ENCODE measurements around the gene ACTMAP. TPM values are rescaled to one million over a fixed set of nuclear protein-coding genes. Genes with fewer than 3 reads are reported as not detected.
A peak's percentile ranks its signal among the peaks of the same experiment; 100 is the strongest.

Gene ACTMAP
- total and polyA plus RNA-seq, 2 of the 13 experiments (the other 11 are each of a cell fraction or from before 2014, with no cell fraction given), result 2.2 to 7.9 TPM

DNA sequence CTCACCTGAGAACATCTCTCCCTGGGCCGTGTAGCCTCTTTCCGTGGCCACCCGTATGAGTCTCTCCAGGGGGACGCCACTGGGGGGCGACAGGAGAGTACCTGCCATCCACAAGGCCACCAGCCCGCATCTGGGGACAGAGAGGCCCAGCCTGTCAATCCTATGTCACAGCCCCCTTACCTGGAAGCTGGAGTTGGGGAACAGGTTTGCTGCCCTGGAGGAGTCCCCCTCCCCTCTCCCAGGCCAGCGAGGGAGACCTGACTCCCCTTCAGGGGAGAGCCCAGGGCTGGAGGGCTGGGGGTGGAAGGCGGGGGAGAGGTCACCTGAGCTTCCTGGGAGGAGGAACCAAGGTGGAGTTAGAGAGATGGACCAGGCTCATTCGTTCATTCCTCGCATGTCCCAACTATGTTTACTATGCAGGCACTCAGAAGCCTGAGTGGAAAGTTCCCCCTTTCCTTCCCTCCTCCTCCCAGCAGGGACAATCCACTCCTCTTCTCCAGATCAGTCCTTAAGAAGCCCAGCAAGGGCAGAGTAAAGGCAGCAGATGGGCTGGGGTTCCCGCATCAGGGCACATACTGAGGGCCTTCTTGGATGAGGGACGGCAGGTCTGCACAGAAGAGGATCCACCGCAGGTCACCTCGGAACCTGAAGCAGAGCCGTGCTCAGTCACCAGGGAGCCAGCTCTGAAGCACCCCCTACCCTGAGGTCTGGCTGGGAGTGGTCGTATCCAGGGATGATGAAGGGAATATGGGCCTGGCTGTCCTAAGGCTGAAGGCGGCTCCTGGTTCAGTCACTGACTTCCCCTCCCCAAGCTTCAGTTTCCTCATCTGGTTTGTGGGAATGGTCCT lies 5.5 kb downstream of the ACTMAP start (continued):
- TF ChIP-seq, protein P1, sequence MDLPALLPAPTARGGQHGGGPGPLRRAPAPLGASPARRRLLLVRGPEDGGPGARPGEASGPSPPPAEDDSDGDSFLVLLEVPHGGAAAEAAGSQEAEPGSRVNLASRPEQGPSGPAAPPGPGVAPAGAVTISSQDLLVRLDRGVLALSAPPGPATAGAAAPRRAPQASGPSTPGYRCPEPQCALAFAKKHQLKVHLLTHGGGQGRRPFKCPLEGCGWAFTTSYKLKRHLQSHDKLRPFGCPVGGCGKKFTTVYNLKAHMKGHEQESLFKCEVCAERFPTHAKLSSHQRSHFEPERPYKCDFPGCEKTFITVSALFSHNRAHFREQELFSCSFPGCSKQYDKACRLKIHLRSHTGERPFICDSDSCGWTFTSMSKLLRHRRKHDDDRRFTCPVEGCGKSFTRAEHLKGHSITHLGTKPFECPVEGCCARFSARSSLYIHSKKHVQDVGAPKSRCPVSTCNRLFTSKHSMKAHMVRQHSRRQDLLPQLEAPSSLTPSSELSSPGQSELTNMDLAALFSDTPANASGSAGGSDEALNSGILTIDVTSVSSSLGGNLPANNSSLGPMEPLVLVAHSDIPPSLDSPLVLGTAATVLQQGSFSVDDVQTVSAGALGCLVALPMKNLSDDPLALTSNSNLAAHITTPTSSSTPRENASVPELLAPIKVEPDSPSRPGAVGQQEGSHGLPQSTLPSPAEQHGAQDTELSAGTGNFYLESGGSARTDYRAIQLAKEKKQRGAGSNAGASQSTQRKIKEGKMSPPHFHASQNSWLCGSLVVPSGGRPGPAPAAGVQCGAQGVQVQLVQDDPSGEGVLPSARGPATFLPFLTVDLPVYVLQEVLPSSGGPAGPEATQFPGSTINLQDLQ (CRISPR knock-in tag; IDR thresholded peaks at IDR 0.05), result no peak
- TF ChIP-seq ZNF546 (CRISPR knock-in tag; conservative IDR thresholded peaks at IDR 0.05) (no peak), PPARG (CRISPR knock-in tag; conservative IDR thresholded peaks at IDR 0.05) (no peak), SMC3 (IDR thresholded peaks at IDR 0.05; ENCODE audit: low read length) (0 out of 2 replicates have a peak, but pooled peaks have one; percentile 21), TAF1 (CRISPR knock-in tag; IDR thresholded peaks at IDR 0.05) (no peak), ZNF660 (CRISPR knock-in tag; IDR thresholded peaks at IDR 0.05; ENCODE audit: borderline replicate concordance, low read depth) (no peak), LCORL (IDR thresholded peaks at IDR 0.05) (no peak), LCORL (CRISPR knock-in tag; IDR thresholded peaks at IDR 0.05) (peak; percentile 39; the same call in 1 of the 2 replicates), NR2C2 (CRISPR knock-in tag; IDR thresholded peaks at IDR 0.05; ENCODE audit: borderline replicate concordance) (no peak), ZFP82 (CRISPR knock-in tag; IDR thresholded peaks at IDR 0.05; ENCODE audit: borderline replicate concordance) (no peak), MZF1 (CRISPR knock-in tag; IDR thresholded peaks at IDR 0.05; ENCODE audit: borderline replicate concordance) (no peak), NONO (IDR thresholded peaks at IDR 0.05) (no peak), NONO (CRISPR knock-in tag; conservative IDR thresholded peaks at IDR 0.05) (0 out of 2 replicates have a peak, but pooled peaks have one; percentile 23), NRL (CRISPR knock-in tag; IDR thresholded peaks at IDR 0.05; ENCODE audit: borderline replicate concordance) (no peak), RAD51 (IDR thresholded peaks at IDR 0.05; ENCODE audit: borderline replicate concordance) (no peak), RFXANK (CRISPR knock-in tag; IDR thresholded peaks at IDR 0.05) (no peak), KDM6A (CRISPR knock-in tag; IDR thresholded peaks at IDR 0.05; ENCODE audit: low read depth) (no peak), ZNF775 (CRISPR knock-in tag; IDR thresholded peaks at IDR 0.05; ENCODE audit: borderline replicate concordance) (no peak), ZNF253 (CRISPR knock-in tag; IDR thresholded peaks at IDR 0.05; ENCODE audit: borderline replicate concordance) (no peak), ZNF263 (CRISPR knock-in tag; IDR thresholded peaks at IDR 0.05) (no peak), GATAD2A (CRISPR knock-in tag; IDR thresholded peaks at IDR 0.05) (no peak), RXRB (CRISPR knock-in tag; IDR thresholded peaks at IDR 0.05; ENCODE audit: borderline replicate concordance) (no peak)
- TF ChIP-seq, protein P2, sequence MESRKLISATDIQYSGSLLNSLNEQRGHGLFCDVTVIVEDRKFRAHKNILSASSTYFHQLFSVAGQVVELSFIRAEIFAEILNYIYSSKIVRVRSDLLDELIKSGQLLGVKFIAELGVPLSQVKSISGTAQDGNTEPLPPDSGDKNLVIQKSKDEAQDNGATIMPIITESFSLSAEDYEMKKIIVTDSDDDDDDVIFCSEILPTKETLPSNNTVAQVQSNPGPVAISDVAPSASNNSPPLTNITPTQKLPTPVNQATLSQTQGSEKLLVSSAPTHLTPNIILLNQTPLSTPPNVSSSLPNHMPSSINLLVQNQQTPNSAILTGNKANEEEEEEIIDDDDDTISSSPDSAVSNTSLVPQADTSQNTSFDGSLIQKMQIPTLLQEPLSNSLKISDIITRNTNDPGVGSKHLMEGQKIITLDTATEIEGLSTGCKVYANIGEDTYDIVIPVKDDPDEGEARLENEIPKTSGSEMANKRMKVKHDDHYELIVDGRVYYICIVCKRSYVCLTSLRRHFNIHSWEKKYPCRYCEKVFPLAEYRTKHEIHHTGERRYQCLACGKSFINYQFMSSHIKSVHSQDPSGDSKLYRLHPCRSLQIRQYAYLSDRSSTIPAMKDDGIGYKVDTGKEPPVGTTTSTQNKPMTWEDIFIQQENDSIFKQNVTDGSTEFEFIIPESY (CRISPR knock-in tag; IDR thresholded peaks at IDR 0.05), result 0 out of 2 replicates have a peak, but pooled peaks have one; percentile 43
- TF ChIP-seq, protein P3, sequence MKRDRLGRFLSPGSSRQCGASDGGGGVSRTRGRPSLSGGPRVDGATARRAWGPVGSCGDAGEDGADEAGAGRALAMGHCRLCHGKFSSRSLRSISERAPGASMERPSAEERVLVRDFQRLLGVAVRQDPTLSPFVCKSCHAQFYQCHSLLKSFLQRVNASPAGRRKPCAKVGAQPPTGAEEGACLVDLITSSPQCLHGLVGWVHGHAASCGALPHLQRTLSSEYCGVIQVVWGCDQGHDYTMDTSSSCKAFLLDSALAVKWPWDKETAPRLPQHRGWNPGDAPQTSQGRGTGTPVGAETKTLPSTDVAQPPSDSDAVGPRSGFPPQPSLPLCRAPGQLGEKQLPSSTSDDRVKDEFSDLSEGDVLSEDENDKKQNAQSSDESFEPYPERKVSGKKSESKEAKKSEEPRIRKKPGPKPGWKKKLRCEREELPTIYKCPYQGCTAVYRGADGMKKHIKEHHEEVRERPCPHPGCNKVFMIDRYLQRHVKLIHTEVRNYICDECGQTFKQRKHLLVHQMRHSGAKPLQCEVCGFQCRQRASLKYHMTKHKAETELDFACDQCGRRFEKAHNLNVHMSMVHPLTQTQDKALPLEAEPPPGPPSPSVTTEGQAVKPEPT (CRISPR knock-in tag; IDR thresholded peaks at IDR 0.05; ENCODE audit: low read depth), result no peak
